Right lobe of liver (tissue), 4 donors: ENCODE measurements around the gene M6PR.

Experiments
- POLR2A ChIP-seq: fragments of 450-650 bp; IDR thresholded peaks from one replicate; pipeline ENCODE4 v1.6.1; 2017; ENCODE audit warnings: antibody characterized with exemption, mild to moderate bottlenecking
- TF ChIP-seq, protein P1 (sequence below), 4 donors: fragments of 200-600 bp in 3 of 4; fragments of 450-650 bp in 1 of 4; IDR thresholded peaks; one replicate each; pipeline versions ENCODE4 v1.5.1 to v1.8.0; 2016 to 2022; ENCODE audit warnings: antibody characterized with exemption in 4 of 4, mild to moderate bottlenecking in 2 of 4
- donor health status: DM: no; HTN: no; CAD: no.
- donor health status: DM: no; HTN: no; CAD: no.
- donor health status: DM: no; HTN: yes; CAD: no.

- TF ChIP-seq, protein P1, sequence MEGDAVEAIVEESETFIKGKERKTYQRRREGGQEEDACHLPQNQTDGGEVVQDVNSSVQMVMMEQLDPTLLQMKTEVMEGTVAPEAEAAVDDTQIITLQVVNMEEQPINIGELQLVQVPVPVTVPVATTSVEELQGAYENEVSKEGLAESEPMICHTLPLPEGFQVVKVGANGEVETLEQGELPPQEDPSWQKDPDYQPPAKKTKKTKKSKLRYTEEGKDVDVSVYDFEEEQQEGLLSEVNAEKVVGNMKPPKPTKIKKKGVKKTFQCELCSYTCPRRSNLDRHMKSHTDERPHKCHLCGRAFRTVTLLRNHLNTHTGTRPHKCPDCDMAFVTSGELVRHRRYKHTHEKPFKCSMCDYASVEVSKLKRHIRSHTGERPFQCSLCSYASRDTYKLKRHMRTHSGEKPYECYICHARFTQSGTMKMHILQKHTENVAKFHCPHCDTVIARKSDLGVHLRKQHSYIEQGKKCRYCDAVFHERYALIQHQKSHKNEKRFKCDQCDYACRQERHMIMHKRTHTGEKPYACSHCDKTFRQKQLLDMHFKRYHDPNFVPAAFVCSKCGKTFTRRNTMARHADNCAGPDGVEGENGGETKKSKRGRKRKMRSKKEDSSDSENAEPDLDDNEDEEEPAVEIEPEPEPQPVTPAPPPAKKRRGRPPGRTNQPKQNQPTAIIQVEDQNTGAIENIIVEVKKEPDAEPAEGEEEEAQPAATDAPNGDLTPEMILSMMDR (IDR thresholded peaks at IDR 0.05): no peak
- no peak for TF ChIP-seq POLR2A
These were observed 624 bp downstream of the M6PR start for GRCh38 chr12:8948701-8949341.
